OCI-LY7 (cell line): ENCODE data around the gene GOLM1. TPM values are rescaled to one million over a fixed set of nuclear protein-coding genes. Genes with fewer than 3 reads are reported as not detected.

Experiments used
- BruUV-seq: library from RNA; stranded (reverse); fragments of 400-500 nt; replicated peaks from 2 replicates; lab custom pipeline; 2021; lab: Mats Ljungman, UMichigan
- CTCF ChIA-PET: fragments of 300-600 bp; sonication (Branson Sonifier 250); formaldehyde crosslinking; loops from one replicate; lab custom pipeline; 2022; ENCODE audit warnings: antibody characterized with exemption; ENCODE audit not compliant: unreplicated experiment; lab: Charles Lee
- POLR2A ChIA-PET: fragments of 300-600 bp; sonication (Branson Sonifier 250); formaldehyde crosslinking; loops from one replicate; lab custom pipeline; 2022; ENCODE audit warnings: antibody characterized with exemption; lab: Charles Lee
- DNase-seq: peaks from one replicate; pipeline ENCODE4 v3.0.0-alpha.2; 2015; ENCODE audit warnings: low spot score
- H2AFZ ChIP-seq: fragments of 200-600 bp; sonication (generic), shearing (Covaris generic); 2 replicates; pipeline ENCODE4 v1.6.1; 2014; ENCODE audit warnings: mild to moderate bottlenecking, antibody characterized with exemption, low read length, moderate library complexity
- H3K27ac ChIP-seq: fragments of 200-600 bp; sonication (generic); 2 replicates; pipeline ENCODE4 v1.5.1; 2014; ENCODE audit warnings: mixed run types, low read depth, mild to moderate bottlenecking, moderate library complexity, low read length, inconsistent platforms; ENCODE audit not compliant: poor library complexity, severe bottlenecking
- H3K36me3 ChIP-seq: fragments of 200-600 bp; sonication (generic); 2 replicates; pipeline ENCODE4 v1.6.1; 2014; ENCODE audit warnings: mild to moderate bottlenecking, antibody characterized with exemption, low read length, moderate library complexity, mixed read lengths; ENCODE audit not compliant: insufficient read depth
- H3K4me1 ChIP-seq: fragments of 200-600 bp; sonication (generic); 2 replicates; pipeline ENCODE4 v1.5.1; 2014; ENCODE audit warnings: mild to moderate bottlenecking, low read length; ENCODE audit not compliant: insufficient read depth, poor library complexity, severe bottlenecking
- H3K4me2 ChIP-seq: fragments of 200-600 bp; sonication (generic); 2 replicates; pipeline ENCODE4 v1.6.1; 2014; ENCODE audit warnings: mild to moderate bottlenecking, low read length
- H3K4me3 ChIP-seq: fragments of 200-600 bp; sonication (generic); 2 replicates; pipeline ENCODE4 v1.5.1; 2014; ENCODE audit warnings: mild to moderate bottlenecking, low read depth, low read length; ENCODE audit not compliant: poor library complexity, severe bottlenecking
- H3K79me2 ChIP-seq: fragments of 200-600 bp; sonication (generic); 2 replicates; pipeline ENCODE4 v1.6.1; 2016; ENCODE audit warnings: low read depth, mild to moderate bottlenecking, low read length, moderate library complexity, mixed read lengths; ENCODE audit not compliant: insufficient read depth
- H3K9me2 ChIP-seq: fragments of 200-600 bp; sonication (generic); 2 replicates; pipeline ENCODE4 v1.6.1; 2016; ENCODE audit warnings: mild to moderate bottlenecking, low read length, mixed read lengths; ENCODE audit not compliant: insufficient read depth
- H3K9me3 ChIP-seq: fragments of 200-600 bp; sonication (generic); 2 replicates; pipeline ENCODE4 v1.6.1; 2014; ENCODE audit warnings: mild to moderate bottlenecking, mixed run types, low read length, mixed read lengths
- H4K20me1 ChIP-seq: fragments of 200-600 bp; sonication (generic); 2 replicates; pipeline ENCODE4 v1.6.1; 2014; ENCODE audit warnings: mild to moderate bottlenecking, antibody characterized with exemption, low read length, moderate library complexity, mixed read lengths; ENCODE audit not compliant: insufficient read depth
- CTCF ChIP-seq: fragments of 200-600 bp; sonication (generic); conservative IDR thresholded peaks from 2 replicates; pipeline ENCODE4 v1.5.1; 2014; ENCODE audit warnings: mild to moderate bottlenecking, antibody characterized with exemption, low read length, moderate library complexity, mixed read lengths
- EZH2phosphoT487 ChIP-seq: fragments of 200-600 bp; sonication (generic); IDR thresholded peaks from 2 replicates; pipeline ENCODE4 v1.6.1; 2018; ENCODE audit warnings: low read depth, borderline replicate concordance, mild to moderate bottlenecking, mixed run types, antibody characterized with exemption, low read length, moderate library complexity, mixed read lengths
- intact Hi-C: fragments of 100-400 bp; cut with micrococcal nuclease; formaldehyde crosslinking; loops from one replicate; pipeline ENCODE4 v1.10.0; 2022; ENCODE audit not compliant: unreplicated experiment
- total RNA-seq, 2 experiments: library from RNA; depleted of rRNA in 1 of 2; stranded (reverse); fragments of >200 nt in 1 of 2; shearing (Covaris generic) in 1 of 2; gene quantifications; 2 replicates each; pipeline ENCODE4 v1.2.3, GENCODE V29; 2014 to 2022

Gene GOLM1
- total RNA-seq, 2 experiments from 2014 or later: 0.16 TPM; not detected in 1

- no peaks in the 10 kb centered on the region for H4K20me1 ChIP-seq
- no peak for DNase-seq
- TF ChIP-seq EZH2phosphoT487 (no peak), CTCF (no peak)
- no peaks in the 10 kb centered on the region for H3K36me3 ChIP-seq
- H3K4me3 ChIP-seq: no peak overlapping the region
- no peaks in the 10 kb centered on the region for H3K9me3 ChIP-seq
- H3K4me1 ChIP-seq: no peaks in the 10 kb centered on the region
- ChIA-PET POLR2A (no interaction called here), CTCF (no interaction called here)
- no peaks in the 10 kb centered on the region for H3K9me2 ChIP-seq
- intact Hi-C loops: no loop called here
- no peak overlapping the region for H2AFZ ChIP-seq
- H3K27ac ChIP-seq: no peak overlapping the region
- BruUV-seq: no TSS peak
- no peak overlapping the region for H3K4me2 ChIP-seq
- no peaks in the 10 kb centered on the region for H3K79me2 ChIP-seq
These were observed 62.8 kb downstream of the GOLM1 start for GRCh38 chr9:86036555-86036954.

GRCh38 chr9:86035827-86036440, 63.4 kb downstream of the GOLM1 start:
- DNase-seq: no peak
- H3K4me1 ChIP-seq: no peaks in the 10 kb centered on the region
- ChIA-PET CTCF (no interaction called here), POLR2A (interaction anchor here (0.6 to 0.7 kb wide), 3 partner anchors 33 to 1671 kb away, joined by 3 to 5 read pairs (median 4); no protein-coding TSS in a partner anchor)
- BruUV-seq: no TSS peak
- H3K79me2 ChIP-seq: no peaks in the 10 kb centered on the region
- intact Hi-C loops: no loop called here
- TF ChIP-seq CTCF: no peak
- TF ChIP-seq EZH2phosphoT487: no peak
- H3K4me3 ChIP-seq: no peak overlapping the region
- no peak overlapping the region for H3K27ac ChIP-seq
- no peak overlapping the region for H3K4me2 ChIP-seq
- H3K9me2 ChIP-seq: no peaks in the 10 kb centered on the region
- H2AFZ ChIP-seq: no peak overlapping the region
- no peaks in the 10 kb centered on the region for H3K36me3 ChIP-seq
- H3K9me3 ChIP-seq: no peaks in the 10 kb centered on the region
- H4K20me1 ChIP-seq: no peaks in the 10 kb centered on the region
